WERI-Rb-1 (cell line): Measurements from ENCODE around the gene NTN1.
A peak's percentile ranks its signal among the peaks of the same experiment; 100 is the strongest.
"Not testable (repeated sequence)": the region's sequence is repeated elsewhere in the genome, so short reads cannot be mapped to it uniquely, and the experiment has no call there.

Experiments
- DNase-seq: peaks from one replicate; pipeline ENCODE4 v3.0.0-alpha.2; 2020
- H3K27ac ChIP-seq: fragments of 250-450 bp; sonication (Bioruptor Pico); 2 replicates; pipeline ENCODE4 v1.5.1; 2020; ENCODE audit warnings: mild to moderate bottlenecking, moderate library complexity
- H3K27me3 ChIP-seq: fragments of 250-450 bp; sonication (Bioruptor Pico); 2 replicates; pipeline ENCODE4 v1.5.1; 2021; ENCODE audit warnings: mild to moderate bottlenecking, low read depth, moderate library complexity; ENCODE audit not compliant: insufficient read depth, severe bottlenecking
- H3K36me3 ChIP-seq: fragments of 250-450 bp; sonication (Bioruptor Pico); 2 replicates; pipeline ENCODE4 v1.5.1; 2020; ENCODE audit warnings: mild to moderate bottlenecking, moderate library complexity
- H3K4me3 ChIP-seq: 2 replicates; pipeline ENCODE4 v1.5.1; 2011; ENCODE audit warnings: low read depth, mild to moderate bottlenecking, control low read depth, low read length
- H3K9me3 ChIP-seq: fragments of 250-450 bp; sonication (Bioruptor Pico); 2 replicates; pipeline ENCODE4 v1.5.1; 2021; ENCODE audit warnings: mild to moderate bottlenecking, moderate library complexity; ENCODE audit not compliant: severe bottlenecking
- TF ChIP-seq, protein P1 (sequence below): IDR thresholded peaks from 2 replicates; pipeline ENCODE4 v1.5.1; 2011; ENCODE audit warnings: low read depth, mild to moderate bottlenecking, control low read depth, inconsistent platforms, low read length

Gene NTN1

DNA sequence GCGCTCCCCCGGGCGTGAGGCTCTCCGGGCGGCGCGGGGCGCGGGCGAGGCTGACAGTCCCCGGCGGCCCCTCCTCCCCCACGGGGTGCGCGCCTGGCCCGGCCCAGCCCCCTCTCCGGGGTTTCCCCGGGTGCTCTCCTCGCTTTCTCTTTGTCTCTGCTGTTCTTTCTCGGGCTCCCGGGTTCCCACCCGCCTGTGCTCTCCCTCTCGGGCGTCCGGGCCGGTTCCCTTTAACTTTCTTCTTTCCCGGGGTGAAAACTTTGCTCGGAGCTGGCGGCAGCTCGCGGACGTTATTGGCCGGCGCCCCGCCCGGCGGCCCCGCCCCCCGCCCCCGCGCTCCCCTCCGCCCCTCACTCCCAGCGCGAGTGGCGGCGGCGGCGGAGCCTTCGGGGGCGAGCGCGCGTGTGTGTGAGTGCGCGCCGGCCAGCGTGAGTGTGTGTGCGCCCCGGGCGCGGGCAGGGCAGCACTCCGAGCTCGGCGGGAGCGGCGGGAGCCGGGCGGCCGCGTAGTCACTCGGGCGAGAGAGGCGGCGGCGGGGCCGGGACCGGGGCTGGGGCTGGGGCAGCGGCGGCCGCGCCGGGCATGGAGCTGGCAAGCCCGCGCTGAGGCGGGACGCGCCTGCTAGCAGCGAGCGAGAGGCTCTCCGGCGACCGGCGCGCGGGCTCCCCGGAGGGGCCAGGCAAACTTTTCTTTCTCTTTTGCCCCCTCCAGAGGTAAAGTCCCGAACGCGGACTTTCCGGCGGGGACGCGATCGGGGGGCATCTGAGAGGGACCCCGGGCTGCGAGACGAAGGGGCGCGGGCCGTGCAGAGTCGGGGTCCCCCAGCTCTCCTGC, at the start of gene NTN1:
NTN1 (plus strand) TSS at position 353 of the 834 bp plus-strand sequence. CDS start 864 bp downstream, outside the sequence.
- Histone ChIP-seq H3K27me3 (peaks cover 14% of the 10 kb centered on the region), H3K36me3 (no peaks in the 10 kb centered on the region), H3K9me3 (no peaks in the 10 kb centered on the region), H3K27ac (peak within 1 kb of the TSS; percentile 2; the same call in 1 of the 2 replicates), H3K4me3 (peak within 1 kb of the TSS; percentile 77)
- TF ChIP-seq, protein P1, sequence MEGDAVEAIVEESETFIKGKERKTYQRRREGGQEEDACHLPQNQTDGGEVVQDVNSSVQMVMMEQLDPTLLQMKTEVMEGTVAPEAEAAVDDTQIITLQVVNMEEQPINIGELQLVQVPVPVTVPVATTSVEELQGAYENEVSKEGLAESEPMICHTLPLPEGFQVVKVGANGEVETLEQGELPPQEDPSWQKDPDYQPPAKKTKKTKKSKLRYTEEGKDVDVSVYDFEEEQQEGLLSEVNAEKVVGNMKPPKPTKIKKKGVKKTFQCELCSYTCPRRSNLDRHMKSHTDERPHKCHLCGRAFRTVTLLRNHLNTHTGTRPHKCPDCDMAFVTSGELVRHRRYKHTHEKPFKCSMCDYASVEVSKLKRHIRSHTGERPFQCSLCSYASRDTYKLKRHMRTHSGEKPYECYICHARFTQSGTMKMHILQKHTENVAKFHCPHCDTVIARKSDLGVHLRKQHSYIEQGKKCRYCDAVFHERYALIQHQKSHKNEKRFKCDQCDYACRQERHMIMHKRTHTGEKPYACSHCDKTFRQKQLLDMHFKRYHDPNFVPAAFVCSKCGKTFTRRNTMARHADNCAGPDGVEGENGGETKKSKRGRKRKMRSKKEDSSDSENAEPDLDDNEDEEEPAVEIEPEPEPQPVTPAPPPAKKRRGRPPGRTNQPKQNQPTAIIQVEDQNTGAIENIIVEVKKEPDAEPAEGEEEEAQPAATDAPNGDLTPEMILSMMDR: no peak
- DNase-seq: peak; percentile 57

DNA sequence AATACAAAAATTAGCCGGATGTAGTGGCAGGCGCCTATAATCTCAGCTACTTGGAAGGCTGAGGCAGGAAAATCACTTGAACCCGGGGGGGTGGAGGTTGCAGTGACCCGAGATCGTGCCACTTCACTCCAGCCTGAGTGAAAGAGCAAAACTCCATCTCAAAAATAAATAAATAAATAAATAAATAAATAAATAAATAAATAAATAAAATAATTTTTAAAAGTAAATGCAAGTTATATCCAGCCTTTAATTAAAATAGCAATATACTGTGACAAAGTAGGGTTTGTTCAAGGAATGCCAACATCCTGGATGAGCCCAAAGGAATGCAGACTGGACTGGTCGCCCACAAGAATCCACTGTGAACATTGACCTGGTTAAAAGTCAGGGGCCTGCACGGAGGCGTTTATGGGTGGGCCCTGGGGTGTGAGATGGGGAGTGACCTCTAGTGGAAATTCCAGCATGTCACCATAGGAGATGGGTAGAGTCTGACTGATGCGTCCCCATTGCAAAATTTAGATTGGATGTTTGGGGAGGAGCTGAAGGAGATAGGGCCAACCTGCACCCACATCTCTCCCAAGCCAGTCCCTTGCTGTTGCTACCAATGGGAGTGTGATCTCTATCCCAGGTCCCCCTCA, 46.1 kb upstream of the NTN1 start:
- Histone ChIP-seq H3K27ac (no peak overlapping the region), H3K27me3 (no peaks in the 10 kb centered on the region), H3K9me3 (peaks cover 2% of the 10 kb centered on the region), H3K36me3 (no peaks in the 10 kb centered on the region), H3K4me3 (no peak overlapping the region)
- TF ChIP-seq, protein P1: no peak
- DNase-seq: no peak

DNA sequence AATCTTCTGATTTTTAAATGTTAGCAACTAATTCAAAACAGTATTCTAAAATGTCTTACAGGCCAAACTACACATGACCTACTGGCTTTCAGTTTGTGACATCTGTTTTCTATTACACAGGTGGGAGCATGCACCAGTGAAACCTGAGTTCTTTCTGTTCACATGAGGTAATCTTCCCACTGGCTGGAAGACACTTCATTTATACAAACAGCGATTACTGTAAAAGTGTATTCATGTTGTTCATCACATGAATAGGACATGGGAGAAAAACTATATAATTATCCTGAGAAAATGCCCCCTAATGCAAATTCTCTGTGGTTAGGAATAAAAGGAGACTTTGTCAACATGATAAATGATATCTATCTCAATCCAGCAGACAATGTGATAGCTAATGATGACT, 44.7 kb upstream of the NTN1 start:
- peaks cover 2% of the 10 kb centered on the region for H3K9me3 ChIP-seq
- TF ChIP-seq, protein P1: no peak
- H3K36me3 ChIP-seq: no peaks in the 10 kb centered on the region
- no peak for DNase-seq
- H3K27me3 ChIP-seq: no peaks in the 10 kb centered on the region
- no peak overlapping the region for H3K27ac ChIP-seq
- no peak overlapping the region for H3K4me3 ChIP-seq

DNA sequence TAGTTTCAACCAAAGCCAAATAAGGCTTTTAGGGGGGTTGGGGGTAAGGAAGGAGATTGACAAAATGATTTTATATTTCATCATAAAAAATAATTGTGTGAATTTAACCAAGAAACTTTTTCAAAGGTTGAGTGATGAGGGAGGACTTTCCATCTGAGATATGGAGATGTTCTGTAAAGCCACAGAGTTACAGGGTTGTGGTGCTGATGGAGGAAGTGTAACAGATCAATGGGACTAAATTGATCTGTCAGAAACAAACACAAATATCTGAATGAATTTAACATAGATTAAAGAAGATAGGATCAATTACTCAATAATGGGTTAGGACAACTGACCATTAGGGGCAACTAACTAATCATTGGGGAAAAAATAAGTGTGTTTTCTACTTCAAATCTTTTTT, 41.6 kb upstream of the NTN1 start:
- H3K9me3 ChIP-seq: no peaks in the 10 kb centered on the region
- no peak overlapping the region for H3K4me3 ChIP-seq
- DNase-seq: no peak
- TF ChIP-seq, protein P1: no peak
- H3K27me3 ChIP-seq: no peaks in the 10 kb centered on the region
- H3K27ac ChIP-seq: no peak overlapping the region
- H3K36me3 ChIP-seq: no peaks in the 10 kb centered on the region

DNA sequence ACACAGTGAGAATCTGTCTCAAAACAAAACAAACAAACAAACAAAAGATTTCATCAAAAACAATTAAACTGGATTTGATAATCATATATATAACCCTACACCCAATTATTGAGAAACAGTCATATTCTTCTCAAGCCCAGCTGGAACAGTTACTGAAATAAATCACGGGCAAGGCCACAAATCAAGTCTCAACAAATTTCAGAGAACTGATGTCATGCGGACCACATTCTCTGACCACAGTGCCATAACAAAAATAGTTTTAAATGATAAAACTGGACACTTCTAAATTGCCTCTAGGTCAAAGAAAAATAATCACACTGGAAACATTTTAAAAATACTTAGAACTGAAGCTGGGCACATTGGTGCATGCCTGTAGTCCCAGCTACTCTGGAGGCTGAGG, 39.9 kb upstream of the NTN1 start:
- peaks cover 3% of the 10 kb centered on the region for H3K9me3 ChIP-seq
- no peak overlapping the region for H3K4me3 ChIP-seq
- no peak for DNase-seq
- H3K27me3 ChIP-seq: no peaks in the 10 kb centered on the region
- H3K27ac ChIP-seq: no peak overlapping the region
- TF ChIP-seq, protein P1: no peak
- H3K36me3 ChIP-seq: no peaks in the 10 kb centered on the region

DNA sequence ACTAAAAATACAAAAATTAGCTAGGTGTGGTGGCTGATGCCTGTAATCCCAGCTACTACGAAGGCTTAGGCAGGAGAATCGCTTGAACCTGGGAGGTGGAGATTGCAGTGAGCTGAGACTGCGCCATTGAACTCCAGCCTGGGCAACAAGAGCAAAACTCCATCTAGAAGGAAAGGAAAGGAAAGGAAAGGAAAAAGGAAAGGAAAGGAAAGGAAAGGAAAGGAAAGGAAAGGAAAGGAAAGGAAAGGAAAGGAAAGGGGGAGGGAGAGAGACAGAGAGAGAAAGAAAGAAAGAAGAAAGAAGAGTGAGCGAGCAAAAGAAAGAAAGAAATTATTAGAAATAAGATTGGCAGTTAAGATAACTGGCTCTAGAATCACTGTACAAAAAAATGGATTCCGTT, 37.1 kb upstream of the NTN1 start:
- not testable (repeated sequence) for H3K4me3 ChIP-seq, H3K27ac ChIP-seq, H3K9me3 ChIP-seq, H3K36me3 ChIP-seq, DNase-seq, H3K27me3 ChIP-seq
